ENCODE results near the gene AGBL4.

Gene AGBL4

GRCh38 chr1:48552903-48553606 lies 1470.7 kb downstream of the AGBL4 start:
- DNase-seq (ENCODE audit: insufficient read length) (no peak), FAIRE-seq (no peak)
- TF ChIP-seq TAF1 (IDR thresholded peaks at IDR 0.05; ENCODE audit: borderline replicate concordance, low read depth, low read length) (no peak), POLR2AphosphoS5 (IDR thresholded peaks at IDR 0.05; ENCODE audit: low read depth, low read length) (no peak), POLR2A (IDR thresholded peaks at IDR 0.05; ENCODE audit: low read depth, low read length) (no peak)

DNA sequence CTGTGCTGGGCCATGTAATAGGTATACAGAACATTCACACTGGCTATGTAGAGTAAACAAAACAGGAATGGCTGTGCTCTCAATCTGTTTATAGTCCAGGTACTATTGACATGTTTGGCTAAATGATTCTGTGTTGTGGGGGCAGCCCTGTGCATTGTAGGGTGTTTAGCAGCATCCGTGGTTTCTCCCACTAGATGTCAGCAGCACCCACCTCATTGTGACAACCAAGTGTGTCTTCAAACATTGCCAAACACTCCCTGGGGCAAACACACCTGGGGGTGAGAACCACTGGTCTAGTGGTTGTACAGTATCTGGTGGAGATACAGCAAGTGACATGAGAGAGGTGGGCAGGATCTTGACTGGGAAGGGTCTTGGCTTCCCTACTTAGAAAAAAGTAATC lies 1471.3 kb downstream of the AGBL4 start:
- no peak for DNase-seq (ENCODE audit: insufficient read length)

GRCh38 chr1:48548985-48549384 lies 1474.8 kb downstream of the AGBL4 start:
- TF ChIP-seq POLR2AphosphoS5 (IDR thresholded peaks at IDR 0.05; ENCODE audit: low read depth, low read length) (no peak), TAF1 (IDR thresholded peaks at IDR 0.05; ENCODE audit: borderline replicate concordance, low read depth, low read length) (no peak), POLR2A (IDR thresholded peaks at IDR 0.05; ENCODE audit: low read depth, low read length) (no peak)
- DNase-seq (ENCODE audit: insufficient read length) (no peak), FAIRE-seq (no peak)

More for the DNA sequence above, 1471.3 kb downstream of the AGBL4 start:
- FAIRE-seq = no peak
- TF ChIP-seq TAF1 (IDR thresholded peaks at IDR 0.05; ENCODE audit: borderline replicate concordance, low read depth, low read length) = no peak

DNA sequence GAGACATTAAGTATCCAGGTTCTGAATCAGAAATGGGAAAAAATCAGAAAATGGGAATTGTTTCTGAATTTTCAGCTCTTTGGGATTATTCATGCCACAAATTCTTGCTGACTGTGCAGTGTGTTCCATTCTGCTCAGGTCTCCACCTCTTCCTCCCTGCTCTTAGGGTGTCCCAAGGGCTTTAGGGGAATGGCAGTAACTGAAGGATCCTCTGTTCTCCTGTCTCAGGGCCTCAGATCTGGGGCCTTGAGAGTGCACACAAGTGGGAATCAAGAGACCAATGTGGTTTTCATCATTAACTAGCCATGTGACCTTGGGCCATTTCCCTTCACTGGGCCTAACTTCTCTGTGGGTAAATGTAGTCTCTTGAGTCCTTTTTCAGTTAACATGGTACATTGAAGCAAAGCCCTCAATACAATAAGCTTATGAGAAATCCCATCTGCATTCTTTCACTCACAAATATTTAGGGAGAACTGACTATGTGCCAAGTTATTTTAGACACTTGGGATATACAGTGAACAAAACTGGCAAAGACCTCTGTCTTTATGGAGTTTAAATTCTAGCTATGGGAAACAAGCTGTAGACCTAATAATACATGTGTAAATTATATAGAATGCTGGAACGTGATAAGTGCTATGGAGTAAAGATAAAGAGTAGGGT lies 1476.1 kb downstream of the AGBL4 start:
- TF ChIP-seq POLR2AphosphoS5 (IDR thresholded peaks at IDR 0.05; ENCODE audit: low read depth, low read length) (no peak), POLR2A (IDR thresholded peaks at IDR 0.05; ENCODE audit: low read depth, low read length) (no peak), TAF1 (IDR thresholded peaks at IDR 0.05; ENCODE audit: borderline replicate concordance, low read depth, low read length) (no peak)
- DNase-seq (ENCODE audit: insufficient read length) (no peak), FAIRE-seq (no peak)

GRCh38 chr1:48543854-48544253 lies 1479.9 kb downstream of the AGBL4 start:
- no peak for FAIRE-seq
- no peak for DNase-seq (ENCODE audit: insufficient read length)
- no peak for TF ChIP-seq TAF1 (IDR thresholded peaks at IDR 0.05; ENCODE audit: borderline replicate concordance, low read depth, low read length)
- no peak for TF ChIP-seq POLR2A (IDR thresholded peaks at IDR 0.05; ENCODE audit: low read depth, low read length)
- TF ChIP-seq POLR2AphosphoS5 (IDR thresholded peaks at IDR 0.05; ENCODE audit: low read depth, low read length) = no peak

DNA sequence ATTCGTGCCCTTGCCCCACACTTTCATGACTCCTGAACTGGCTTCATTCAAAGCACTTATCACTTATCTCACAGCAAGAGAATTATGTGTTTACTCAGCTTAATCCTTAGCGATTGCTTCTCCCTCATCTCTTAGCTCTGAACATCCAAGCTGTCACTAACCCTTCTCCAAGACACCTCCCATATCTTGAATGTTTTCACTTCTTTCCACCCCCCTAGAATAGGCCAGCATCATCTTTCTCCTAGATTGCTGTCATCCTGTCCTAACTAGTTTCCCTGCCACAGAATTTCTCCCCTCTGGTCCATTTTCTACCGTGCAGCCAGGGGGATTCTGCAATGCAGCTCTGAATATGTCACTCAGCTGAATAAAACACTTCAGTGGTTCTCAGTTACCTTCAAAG lies 1483.2 kb downstream of the AGBL4 start:
- TF ChIP-seq TAF1 (IDR thresholded peaks at IDR 0.05; ENCODE audit: borderline replicate concordance, low read depth, low read length) (no peak), POLR2A (IDR thresholded peaks at IDR 0.05; ENCODE audit: low read depth, low read length) (no peak), POLR2AphosphoS5 (IDR thresholded peaks at IDR 0.05; ENCODE audit: low read depth, low read length) (no peak)
- DNase-seq (ENCODE audit: insufficient read length) = no peak
- FAIRE-seq = no peak

GRCh38 chr1:48536477-48536876 lies 1487.3 kb downstream of the AGBL4 start:
- no peak for TF ChIP-seq POLR2AphosphoS5 (IDR thresholded peaks at IDR 0.05; ENCODE audit: low read depth, low read length)
- no peak for TF ChIP-seq TAF1 (IDR thresholded peaks at IDR 0.05; ENCODE audit: borderline replicate concordance, low read depth, low read length)
- TF ChIP-seq POLR2A (IDR thresholded peaks at IDR 0.05; ENCODE audit: low read depth, low read length) = no peak
- FAIRE-seq (no peak), DNase-seq (ENCODE audit: insufficient read length) (no peak)

DNA sequence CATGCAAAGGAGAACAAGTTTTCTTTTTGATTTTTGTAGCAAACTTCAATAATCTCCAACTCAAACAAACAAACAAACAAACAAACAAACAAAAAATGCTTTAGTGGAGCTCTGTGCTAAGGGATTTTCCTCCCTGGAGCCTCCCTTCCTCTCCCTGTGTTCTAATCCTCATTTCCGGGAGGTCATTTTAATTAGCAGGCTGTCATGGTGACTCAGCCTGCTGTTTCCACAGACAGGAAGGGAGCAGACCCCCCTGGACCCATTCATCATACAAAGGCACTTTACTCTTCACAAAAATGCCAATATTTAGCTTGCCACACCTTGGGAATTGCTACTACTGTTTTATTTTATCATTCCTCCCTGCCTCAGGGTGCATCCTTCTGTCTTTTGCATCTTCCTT lies 1490.8 kb downstream of the AGBL4 start:
- DNase-seq (ENCODE audit: insufficient read length) (no peak), FAIRE-seq (no peak)
- TF ChIP-seq TAF1 (IDR thresholded peaks at IDR 0.05; ENCODE audit: borderline replicate concordance, low read depth, low read length) = no peak

- DNase-seq (ENCODE audit: insufficient read length) = peak; percentile 13
- FAIRE-seq = peak; percentile 42
- TF ChIP-seq POLR2A (IDR thresholded peaks at IDR 0.05; ENCODE audit: low read depth, low read length) = no peak
- no peak for TF ChIP-seq POLR2AphosphoS5 (IDR thresholded peaks at IDR 0.05; ENCODE audit: low read depth, low read length)
- TF ChIP-seq TAF1 (IDR thresholded peaks at IDR 0.05; ENCODE audit: borderline replicate concordance, low read depth, low read length) = no peak
Measured at GRCh38 chr1:48530727-48531351, 1492.9 kb downstream of the AGBL4 start.

DNA sequence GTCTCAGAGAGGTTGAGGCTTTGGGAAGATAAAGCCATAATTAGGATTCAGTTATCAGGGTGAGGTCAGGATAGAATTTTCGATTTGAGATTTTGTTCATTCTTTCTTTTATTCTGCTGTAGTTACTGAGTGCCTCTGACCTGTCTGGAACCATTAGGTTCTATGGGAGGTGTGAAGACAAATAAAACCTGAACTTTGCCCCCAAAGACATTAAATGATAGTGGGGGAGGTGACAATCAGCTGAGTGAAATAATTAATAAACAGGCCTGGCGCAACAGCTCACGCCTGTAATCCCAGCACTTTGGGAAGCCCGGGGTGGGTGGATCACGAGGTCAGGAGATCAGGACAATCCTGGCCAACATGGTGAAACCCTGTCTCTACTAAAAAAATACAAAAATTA lies 1496.7 kb downstream of the AGBL4 start:
- DNase-seq (ENCODE audit: insufficient read length) = no peak
- TF ChIP-seq TAF1 (IDR thresholded peaks at IDR 0.05; ENCODE audit: borderline replicate concordance, low read depth, low read length) (no peak), POLR2A (IDR thresholded peaks at IDR 0.05; ENCODE audit: low read depth, low read length) (no peak), POLR2AphosphoS5 (IDR thresholded peaks at IDR 0.05; ENCODE audit: low read depth, low read length) (no peak)
- FAIRE-seq = no peak

GRCh38 chr1:48526008-48526710 lies 1497.6 kb downstream of the AGBL4 start:
- DNase-seq (ENCODE audit: insufficient read length) = no peak
- TF ChIP-seq POLR2AphosphoS5 (IDR thresholded peaks at IDR 0.05; ENCODE audit: low read depth, low read length) (no peak), TAF1 (IDR thresholded peaks at IDR 0.05; ENCODE audit: borderline replicate concordance, low read depth, low read length) (no peak), POLR2A (IDR thresholded peaks at IDR 0.05; ENCODE audit: low read depth, low read length) (no peak)
- no peak for FAIRE-seq

Data from GM12892 (cell line).